Activated T-helper 1 cell treated with anti-CD3 and anti-CD28 coated beads, Interleukin-2, amount 50 U/mL, for 16 hours (primary cell): ENCODE measurements around the gene TRIM9.

ENCODE experiments used
- DNase-seq, 2 donors: peaks; one replicate each; pipeline ENCODE4 v3.0.0-alpha.2; 2020; ENCODE audit warnings: low read depth in 1 of 2, low spot score in 1 of 2

Gene TRIM9

DNA sequence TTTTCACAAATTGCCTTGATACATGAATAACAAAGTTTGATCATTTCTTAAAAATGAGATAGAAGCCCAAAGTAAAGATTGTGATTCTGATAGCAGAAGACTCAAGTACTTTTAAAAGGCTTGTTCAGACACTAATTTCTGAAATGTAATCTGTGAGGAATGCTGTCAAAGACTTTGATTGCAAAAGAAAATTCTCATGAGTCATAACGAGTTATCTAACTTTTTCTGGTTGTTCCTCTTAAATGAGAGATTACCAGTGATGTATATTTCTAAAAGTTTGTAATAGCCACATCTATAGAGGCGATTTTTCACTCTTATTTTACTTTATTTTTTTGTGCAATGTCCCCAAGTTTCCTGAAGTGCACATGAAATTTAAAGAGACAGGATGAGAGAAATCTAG is 157.6 kb downstream of the TRIM9 start:
- DNase-seq = no peak

DNA sequence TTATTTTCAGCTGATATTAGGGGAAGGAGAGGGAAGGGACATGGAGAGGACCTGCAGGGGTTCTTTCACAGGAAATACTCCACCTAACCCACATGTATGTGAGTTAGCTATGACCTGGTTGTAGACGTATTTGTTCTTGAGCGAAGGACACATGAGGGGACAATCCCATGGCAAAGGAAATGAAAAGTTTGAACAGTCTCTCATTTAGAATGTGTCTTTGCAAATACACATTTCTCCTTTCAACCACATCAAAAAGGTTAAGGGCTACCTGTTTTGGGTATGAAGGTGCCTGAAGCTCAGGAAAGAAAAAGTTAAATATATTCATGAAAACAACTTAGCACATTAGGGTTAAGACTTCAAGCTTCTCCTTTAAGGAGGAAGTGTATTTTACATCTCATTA is 158.0 kb downstream of the TRIM9 start:
- DNase-seq = no peak

DNA sequence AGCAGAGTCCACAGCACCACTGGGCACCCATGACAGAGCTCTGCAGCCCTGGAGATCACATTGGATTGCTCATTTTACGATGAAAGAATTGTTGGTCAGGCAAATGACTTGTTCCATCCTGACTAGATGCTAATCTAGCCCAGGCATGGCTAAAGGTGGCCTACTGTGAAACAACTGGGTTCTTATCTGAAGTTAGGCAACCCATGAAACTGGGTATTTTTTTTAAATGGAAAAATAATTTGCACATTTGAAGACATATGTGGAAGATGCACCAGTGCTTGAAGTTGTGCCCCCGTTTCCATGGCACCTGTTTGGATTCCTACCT is 158.9 kb downstream of the TRIM9 start:
- no peak for DNase-seq

DNA sequence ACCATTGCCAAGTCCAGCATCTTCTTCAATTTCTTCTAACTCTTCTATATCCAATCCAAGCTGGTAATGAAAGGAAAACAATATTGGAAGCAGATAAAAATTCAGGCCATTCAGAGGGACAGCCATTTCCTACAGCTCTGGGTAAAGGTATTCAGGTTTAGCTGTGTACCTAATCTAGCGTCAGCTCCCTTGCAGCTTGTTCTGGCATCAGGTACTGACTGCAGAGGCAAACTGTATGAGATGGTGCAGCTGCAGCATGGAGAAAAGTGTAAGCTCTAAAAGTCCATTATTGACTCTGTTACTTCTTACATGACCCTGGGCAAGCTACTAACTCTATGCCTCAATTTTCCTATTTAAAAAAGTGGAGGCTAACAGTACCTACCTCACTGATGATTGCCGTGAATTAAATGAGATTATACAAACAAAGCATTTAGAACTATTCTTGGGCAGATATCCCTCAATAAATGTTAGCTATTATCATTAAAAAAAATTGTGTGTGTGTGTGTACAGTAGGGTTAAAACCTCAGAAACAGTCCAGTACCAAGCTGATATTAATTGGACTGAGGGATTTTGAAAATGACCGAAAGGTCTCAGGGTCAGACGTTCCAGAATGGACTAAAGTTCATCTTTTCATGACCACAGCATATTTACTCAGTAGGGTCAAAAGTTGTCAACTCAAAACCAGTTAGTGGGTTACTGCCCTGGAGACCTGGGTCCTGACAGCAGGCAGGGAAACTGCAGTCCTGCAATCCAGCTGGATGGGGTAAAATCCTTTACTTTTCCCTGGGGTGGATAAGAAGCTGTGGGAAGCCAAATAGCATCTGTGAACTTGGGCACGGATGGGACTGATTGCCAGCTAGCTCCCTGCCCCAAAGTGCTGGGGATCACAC is 159.5 kb downstream of the TRIM9 start:
- DNase-seq = no peak

DNA sequence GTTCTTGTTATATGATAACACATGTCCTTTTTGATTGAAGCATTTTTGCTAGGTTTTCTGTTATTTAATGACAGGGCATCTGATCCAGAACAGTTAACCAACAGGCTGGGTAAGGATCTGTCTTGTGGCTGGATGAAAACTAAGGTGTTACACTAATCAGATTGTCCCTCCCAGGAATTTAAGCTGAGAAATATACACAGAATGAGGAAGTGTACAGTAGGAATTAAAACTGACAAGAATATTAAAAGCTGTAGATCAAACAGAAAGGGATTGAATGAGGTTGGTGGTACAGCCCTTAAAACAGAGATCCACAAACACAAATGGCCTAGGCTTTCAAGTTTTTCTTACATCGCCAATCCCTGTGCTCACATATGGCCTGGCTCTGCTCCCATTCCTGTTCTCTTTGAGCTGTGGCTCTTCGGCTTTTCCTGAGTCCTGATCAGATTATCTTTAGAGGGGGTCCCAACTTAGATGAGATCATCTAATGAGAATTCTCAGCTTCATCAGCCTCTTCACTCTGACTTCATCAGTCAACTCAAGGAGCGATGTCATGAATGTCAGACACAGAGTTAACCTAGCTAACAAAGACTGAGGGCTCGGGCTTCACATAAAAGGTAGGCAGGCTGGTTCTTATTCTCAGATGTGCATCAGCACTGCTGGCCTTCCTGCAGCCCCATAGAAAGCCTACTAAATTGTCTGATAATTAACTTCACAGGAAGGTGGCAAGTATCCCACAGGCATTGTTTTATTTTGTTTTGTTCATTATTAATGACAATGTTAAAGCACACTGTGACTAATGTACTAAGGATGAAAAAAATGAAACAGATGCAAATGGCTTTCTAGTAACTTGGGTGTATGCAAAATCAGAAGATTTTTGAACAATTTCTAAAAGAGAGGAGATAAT is 162.1 kb downstream of the TRIM9 start:
- DNase-seq = no peak

DNA sequence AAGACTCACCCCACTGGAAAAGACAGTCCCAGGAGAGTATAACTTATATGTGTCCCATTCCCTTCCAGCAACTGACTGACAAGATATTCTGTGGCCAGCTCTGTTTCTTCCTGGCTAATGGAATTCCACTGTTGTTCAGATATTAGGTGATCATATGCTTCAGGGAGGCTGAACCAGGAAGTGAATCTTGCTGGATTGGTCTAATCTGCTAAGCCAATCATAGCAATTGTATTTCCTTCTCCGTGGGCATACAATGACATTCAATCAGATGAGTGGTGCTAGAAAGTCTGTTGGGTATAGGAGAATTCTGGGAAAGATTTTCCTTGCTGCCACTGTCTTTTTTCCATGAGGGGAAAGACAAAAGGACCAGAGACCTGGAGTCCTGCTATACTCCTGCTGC is 162.7 kb downstream of the TRIM9 start:
- DNase-seq = no peak

DNA sequence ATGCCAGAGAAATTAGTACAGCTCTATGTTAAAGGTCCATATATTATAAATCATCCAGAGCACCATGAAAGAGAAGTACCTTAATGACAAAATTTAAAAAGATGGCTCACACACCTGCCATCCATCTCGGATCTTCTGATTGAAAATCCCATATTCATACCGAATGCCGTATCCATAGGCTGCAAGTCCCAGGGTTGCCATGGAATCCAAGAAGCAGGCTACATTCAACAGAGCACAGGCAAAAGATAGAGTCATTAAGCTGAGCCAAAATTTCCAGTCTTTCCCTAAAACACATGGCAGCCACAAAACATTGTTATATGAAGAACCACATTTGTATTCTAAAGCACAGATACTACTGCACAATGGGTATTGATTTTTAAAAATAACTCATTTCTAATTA is 163.3 kb downstream of the TRIM9 start:
- DNase-seq = no peak

DNA sequence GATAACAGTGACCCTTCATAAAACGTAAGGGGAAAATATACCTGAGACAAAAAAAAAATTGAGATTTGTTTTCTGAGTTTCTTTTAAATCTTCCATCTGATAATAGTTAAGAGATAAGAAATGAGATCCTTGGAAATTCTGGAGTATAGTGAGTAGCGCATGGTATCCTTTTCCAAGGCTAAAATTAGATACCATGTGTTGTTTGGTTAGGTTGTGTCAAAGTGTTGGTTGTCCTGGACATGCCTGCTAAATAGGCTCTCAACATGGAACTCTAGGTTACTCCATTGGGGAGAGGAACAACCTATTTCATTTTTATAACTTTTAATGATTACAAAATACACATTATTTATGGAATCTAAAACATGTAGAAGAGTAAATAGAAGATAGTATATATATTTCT is 165.4 kb downstream of the TRIM9 start:
- DNase-seq = no peak

DNA sequence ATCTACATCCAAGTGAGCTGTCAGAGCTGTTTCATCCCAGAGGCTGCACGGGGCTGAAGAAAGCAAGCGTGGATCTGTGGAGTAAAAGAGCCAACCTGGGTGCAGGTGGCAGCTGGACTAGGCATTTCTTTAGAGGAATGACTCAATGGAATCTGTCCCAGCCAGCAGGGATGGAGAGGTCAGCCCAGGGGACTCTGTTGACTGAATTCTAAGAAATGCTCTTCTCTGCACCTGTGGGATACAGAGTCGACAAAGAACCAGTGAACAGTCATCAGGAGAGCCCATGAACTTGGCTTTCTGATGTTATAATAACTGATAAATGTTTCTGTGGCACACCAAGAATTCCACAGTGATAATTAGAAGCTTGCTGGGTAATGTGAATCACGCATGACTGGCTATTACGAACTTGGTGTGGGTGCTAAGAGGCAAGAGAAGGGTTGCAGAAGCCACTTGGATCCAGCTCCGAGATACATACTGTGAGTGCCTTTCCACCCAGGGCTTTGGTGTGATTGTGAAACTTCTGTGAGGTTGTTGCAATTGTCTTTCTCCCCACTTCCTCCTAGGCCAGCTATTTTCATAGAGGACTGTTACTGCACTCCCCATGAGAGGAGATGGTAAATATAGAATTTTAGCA is 166.8 kb downstream of the TRIM9 start:
- DNase-seq = no peak

DNA sequence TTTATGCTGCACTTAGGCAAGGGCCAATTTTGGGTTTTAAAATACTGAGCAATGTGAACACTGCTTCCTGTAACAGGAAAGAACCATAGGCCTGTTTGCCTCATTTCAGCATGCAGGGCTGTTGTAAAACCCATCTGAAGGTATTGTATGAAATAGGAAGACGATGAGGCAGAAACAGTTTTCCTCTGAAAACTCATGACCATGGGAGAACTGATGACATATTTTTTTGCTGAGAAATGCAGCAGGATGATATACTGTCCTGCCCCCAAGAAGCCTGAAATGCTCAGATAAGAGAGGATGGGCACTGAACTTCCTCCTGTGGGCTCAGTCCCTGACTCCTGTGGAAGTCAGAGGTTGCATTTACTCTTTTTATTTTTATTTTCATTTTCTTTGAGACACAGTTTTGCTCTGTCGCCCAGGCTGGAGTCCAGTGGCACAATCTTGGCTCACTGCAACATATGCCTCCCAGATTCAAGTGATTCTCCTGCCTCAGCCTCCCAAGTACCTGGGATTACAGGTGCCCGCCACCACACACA is 168.0 kb downstream of the TRIM9 start:
- no peak for DNase-seq
